ENCODE results near the gene KCNG2.

Gene KCNG2

GRCh38 chr18:79868811-79869541 is 71.2 kb downstream of the KCNG2 start:
- H2AFZ ChIP-seq (ENCODE audit: insufficient read depth, low read length, poor library complexity), result no peak overlapping the region
- H3K4me2 ChIP-seq (ENCODE audit: low read length), result no peak overlapping the region
- H3K79me2 ChIP-seq (ENCODE audit: control insufficient read depth, insufficient read depth, low read length, poor library complexity), result no peaks in the 10 kb centered on the region
- no peak overlapping the region for H2BK5ac ChIP-seq (ENCODE audit: low read depth, low read length, poor library complexity)
- no peak overlapping the region for H3K23ac ChIP-seq (ENCODE audit: low read length)
- H3K27me3 ChIP-seq (ENCODE audit: insufficient read depth, low read length), result no peaks in the 10 kb centered on the region
- no peak overlapping the region for H3K9ac ChIP-seq (ENCODE audit: low read length)
- H4K8ac ChIP-seq (ENCODE audit: low read depth, low read length), result no peak overlapping the region
- no peak for DNase-seq
- H3K27ac ChIP-seq (ENCODE audit: low read depth, low read length), result no peak overlapping the region
- no CpG with 5 or more reads among the region's 32 CpGs for WGBS (ENCODE audit: extremely low coverage, insufficient coverage, insufficient read length)
- H3K4me3 ChIP-seq (ENCODE audit: low read depth, low read length), result no peak overlapping the region
- no peak overlapping the region for H2BK12ac ChIP-seq (ENCODE audit: low read length)
- no peak overlapping the region for H4K91ac ChIP-seq (ENCODE audit: low read depth, low read length)
- no peak overlapping the region for H4K12ac ChIP-seq (ENCODE audit: low read depth, low read length)
- H2BK120ac ChIP-seq (ENCODE audit: insufficient read depth, low read length, poor library complexity), result no peak overlapping the region
- H3K14ac ChIP-seq (ENCODE audit: low read length), result no peak overlapping the region
- H3K4me1 ChIP-seq (ENCODE audit: control insufficient read depth in 1 of 2, insufficient read depth in 2 of 2, low read length in 2 of 2), result no peaks in the 10 kb centered on the region
- no peaks in the 10 kb centered on the region for H3K36me3 ChIP-seq (ENCODE audit: control insufficient read depth in 1 of 2, insufficient read depth in 2 of 2, low read length in 2 of 2)
- no peak overlapping the region for H3K18ac ChIP-seq (ENCODE audit: low read length)
- H3K4ac ChIP-seq (ENCODE audit: low read depth, low read length), result no peak overlapping the region
- H3K79me1 ChIP-seq (ENCODE audit: low read length), result no peaks in the 10 kb centered on the region
- H3K9me3 ChIP-seq (ENCODE audit: insufficient read depth, low read depth, low read length), result peaks cover 9% of the 10 kb centered on the region
- H2AK5ac ChIP-seq (ENCODE audit: low read length), result no peak overlapping the region

GRCh38 chr18:79869591-79870300 is 72.0 kb downstream of the KCNG2 start:
- no CpG with 5 or more reads among the region's 32 CpGs for WGBS (ENCODE audit: extremely low coverage, insufficient coverage, insufficient read length)
- Histone ChIP-seq H2BK5ac (ENCODE audit: low read depth, low read length, poor library complexity) (no peak overlapping the region), H3K9ac (ENCODE audit: low read length) (no peak overlapping the region), H3K14ac (ENCODE audit: low read length) (no peak overlapping the region), H3K9me3 (ENCODE audit: insufficient read depth, low read depth, low read length) (peaks cover 9% of the 10 kb centered on the region), H3K79me1 (ENCODE audit: low read length) (no peaks in the 10 kb centered on the region), H2BK120ac (ENCODE audit: insufficient read depth, low read length, poor library complexity) (no peak overlapping the region), H3K36me3 (ENCODE audit: control insufficient read depth in 1 of 2, insufficient read depth in 2 of 2, low read length in 2 of 2) (no peaks in the 10 kb centered on the region), H3K4me1 (ENCODE audit: control insufficient read depth in 1 of 2, insufficient read depth in 2 of 2, low read length in 2 of 2) (no peaks in the 10 kb centered on the region), H2BK12ac (ENCODE audit: low read length) (no peak overlapping the region), H3K79me2 (ENCODE audit: control insufficient read depth, insufficient read depth, low read length, poor library complexity) (no peaks in the 10 kb centered on the region), H2AFZ (ENCODE audit: insufficient read depth, low read length, poor library complexity) (no peak overlapping the region), H3K18ac (ENCODE audit: low read length) (no peak overlapping the region), H3K27me3 (ENCODE audit: insufficient read depth, low read length) (no peaks in the 10 kb centered on the region), H2AK5ac (ENCODE audit: low read length) (no peak overlapping the region), H3K4me3 (ENCODE audit: low read depth, low read length) (no peak overlapping the region), H3K23ac (ENCODE audit: low read length) (no peak overlapping the region), H4K8ac (ENCODE audit: low read depth, low read length) (no peak overlapping the region), H3K4me2 (ENCODE audit: low read length) (no peak overlapping the region), H3K27ac (ENCODE audit: low read depth, low read length) (no peak overlapping the region), H3K4ac (ENCODE audit: low read depth, low read length) (no peak overlapping the region), H4K91ac (ENCODE audit: low read depth, low read length) (no peak overlapping the region), H4K12ac (ENCODE audit: low read depth, low read length) (no peak overlapping the region)
- DNase-seq, result no peak

GRCh38 chr18:79870301-79871025 is 72.7 kb downstream of the KCNG2 start:
- Histone ChIP-seq H3K4me2 (ENCODE audit: low read length) (no peak overlapping the region), H3K9me3 (ENCODE audit: insufficient read depth, low read depth, low read length) (peaks cover 9% of the 10 kb centered on the region), H3K79me1 (ENCODE audit: low read length) (no peaks in the 10 kb centered on the region), H3K9ac (ENCODE audit: low read length) (no peak overlapping the region), H2BK12ac (ENCODE audit: low read length) (no peak overlapping the region), H3K4me1 (ENCODE audit: control insufficient read depth in 1 of 2, insufficient read depth in 2 of 2, low read length in 2 of 2) (no peaks in the 10 kb centered on the region), H2BK120ac (ENCODE audit: insufficient read depth, low read length, poor library complexity) (no peak overlapping the region), H2BK5ac (ENCODE audit: low read depth, low read length, poor library complexity) (no peak overlapping the region), H4K91ac (ENCODE audit: low read depth, low read length) (no peak overlapping the region), H4K12ac (ENCODE audit: low read depth, low read length) (no peak overlapping the region), H3K36me3 (ENCODE audit: control insufficient read depth in 1 of 2, insufficient read depth in 2 of 2, low read length in 2 of 2) (no peaks in the 10 kb centered on the region), H3K79me2 (ENCODE audit: control insufficient read depth, insufficient read depth, low read length, poor library complexity) (no peaks in the 10 kb centered on the region), H3K18ac (ENCODE audit: low read length) (no peak overlapping the region), H2AK5ac (ENCODE audit: low read length) (no peak overlapping the region), H3K4me3 (ENCODE audit: low read depth, low read length) (no peak overlapping the region), H3K27me3 (ENCODE audit: insufficient read depth, low read length) (no peaks in the 10 kb centered on the region), H3K23ac (ENCODE audit: low read length) (no peak overlapping the region), H4K8ac (ENCODE audit: low read depth, low read length) (no peak overlapping the region), H3K14ac (ENCODE audit: low read length) (no peak overlapping the region), H2AFZ (ENCODE audit: insufficient read depth, low read length, poor library complexity) (no peak overlapping the region), H3K27ac (ENCODE audit: low read depth, low read length) (no peak overlapping the region), H3K4ac (ENCODE audit: low read depth, low read length) (no peak overlapping the region)
- no CpG with 5 or more reads among the region's 19 CpGs for WGBS (ENCODE audit: extremely low coverage, insufficient coverage, insufficient read length)
- no peak for DNase-seq

GRCh38 chr18:79871026-79871390 is 73.3 kb downstream of the KCNG2 start:
- Histone ChIP-seq H3K36me3 (ENCODE audit: control insufficient read depth in 1 of 2, insufficient read depth in 2 of 2, low read length in 2 of 2) (no peaks in the 10 kb centered on the region), H2BK12ac (ENCODE audit: low read length) (no peak overlapping the region), H2AK5ac (ENCODE audit: low read length) (no peak overlapping the region), H3K4ac (ENCODE audit: low read depth, low read length) (no peak overlapping the region), H4K12ac (ENCODE audit: low read depth, low read length) (no peak overlapping the region), H2BK5ac (ENCODE audit: low read depth, low read length, poor library complexity) (no peak overlapping the region), H3K4me3 (ENCODE audit: low read depth, low read length) (no peak overlapping the region), H3K9ac (ENCODE audit: low read length) (no peak overlapping the region), H3K18ac (ENCODE audit: low read length) (no peak overlapping the region), H3K79me1 (ENCODE audit: low read length) (no peaks in the 10 kb centered on the region), H3K4me1 (ENCODE audit: control insufficient read depth in 1 of 2, insufficient read depth in 2 of 2, low read length in 2 of 2) (no peaks in the 10 kb centered on the region), H4K91ac (ENCODE audit: low read depth, low read length) (no peak overlapping the region), H3K4me2 (ENCODE audit: low read length) (no peak overlapping the region), H3K27me3 (ENCODE audit: insufficient read depth, low read length) (no peaks in the 10 kb centered on the region), H2BK120ac (ENCODE audit: insufficient read depth, low read length, poor library complexity) (no peak overlapping the region), H4K8ac (ENCODE audit: low read depth, low read length) (no peak overlapping the region), H2AFZ (ENCODE audit: insufficient read depth, low read length, poor library complexity) (no peak overlapping the region), H3K79me2 (ENCODE audit: control insufficient read depth, insufficient read depth, low read length, poor library complexity) (no peaks in the 10 kb centered on the region), H3K23ac (ENCODE audit: low read length) (no peak overlapping the region), H3K9me3 (ENCODE audit: insufficient read depth, low read depth, low read length) (peaks cover 9% of the 10 kb centered on the region), H3K27ac (ENCODE audit: low read depth, low read length) (no peak overlapping the region), H3K14ac (ENCODE audit: low read length) (no peak overlapping the region)
- DNase-seq, result no peak
- WGBS (ENCODE audit: extremely low coverage, insufficient coverage, insufficient read length), result no CpG with 5 or more reads among the region's 17 CpGs

All from trophoblast cell (in vitro differentiated cells and primary cell).